Keratinocyte (primary cell): Measurements from ENCODE around the gene ZNF124. TPM values are rescaled to one million over a fixed set of nuclear protein-coding genes. Genes with fewer than 3 reads are reported as not detected.

Experiments
- DNase-seq: peaks from one replicate; pipeline ENCODE4 v3.0.0-alpha.2; 2011; ENCODE audit warnings: low read depth, missing footprints, low spot score
- FAIRE-seq: peaks from 2 replicates; lab custom pipeline; 2011; peaks lifted over from hg19 to GRCh38; lab: Jason Lieb, UNC
- H2AFZ ChIP-seq: 2 replicates; pipeline ENCODE4 v1.6.0; 2012; ENCODE audit warnings: low read length, control low read depth, inconsistent platforms; ENCODE audit not compliant: control insufficient read depth
- H3K27ac ChIP-seq: 2 replicates; pipeline ENCODE4 v1.5.1; 2011; ENCODE audit warnings: low read length; ENCODE audit not compliant: control insufficient read depth, insufficient read depth
- H3K27me3 ChIP-seq: 3 replicates; pipeline ENCODE4 v1.6.0; 2011; ENCODE audit warnings: low read length; ENCODE audit not compliant: control insufficient read depth, insufficient read depth; ENCODE audit errors: extremely low read depth
- H3K36me3 ChIP-seq, 2 experiments: 2 replicates in 1 of 2; 3 replicates in 1 of 2; pipeline ENCODE4 v1.5.1; 2011; ENCODE audit warnings: low read length in 2 of 2, mild to moderate bottlenecking in 1 of 2; ENCODE audit not compliant: control insufficient read depth in 2 of 2, insufficient read depth in 2 of 2; ENCODE audit errors: extremely low read depth in 1 of 2
- H3K4me1 ChIP-seq: 3 replicates; pipeline ENCODE4 v1.5.1; 2011; ENCODE audit warnings: low read length; ENCODE audit not compliant: control insufficient read depth, insufficient read depth; ENCODE audit errors: extremely low read depth
- H3K4me2 ChIP-seq: 3 replicates; pipeline ENCODE4 v1.6.0; 2011; ENCODE audit warnings: low read depth, low read length; ENCODE audit not compliant: control insufficient read depth, insufficient read depth; ENCODE audit errors: extremely low read depth
- H3K4me3 ChIP-seq, 3 experiments: fragments of 200-600 bp in 1 of 3; sonication (generic) in 1 of 3; 2 replicates in 2 of 3; 3 replicates in 1 of 3; pipeline ENCODE4 v1.5.1; 2011 to 2016; ENCODE audit warnings: low read length in 3 of 3, mild to moderate bottlenecking in 3 of 3, control low read depth in 2 of 3, inconsistent platforms in 1 of 3, low read depth in 1 of 3, mixed read lengths in 1 of 3, mixed run types in 1 of 3, moderate library complexity in 1 of 3; ENCODE audit not compliant: control insufficient read depth in 2 of 3, insufficient read depth in 2 of 3; ENCODE audit errors: extremely low read depth in 1 of 3
- H3K79me2 ChIP-seq: 2 replicates; pipeline ENCODE4 v1.6.0; 2012; ENCODE audit warnings: low read length; ENCODE audit not compliant: control insufficient read depth, insufficient read depth
- H3K9ac ChIP-seq: 3 replicates; pipeline ENCODE4 v1.6.0; 2011; ENCODE audit warnings: low read length; ENCODE audit not compliant: control insufficient read depth, insufficient read depth; ENCODE audit errors: extremely low read depth
- H3K9me1 ChIP-seq: 3 replicates; pipeline ENCODE4 v1.6.0; 2011; ENCODE audit warnings: low read length; ENCODE audit not compliant: control insufficient read depth, insufficient read depth; ENCODE audit errors: extremely low read depth
- H3K9me3 ChIP-seq: 2 replicates; pipeline ENCODE4 v1.5.1; 2012; ENCODE audit warnings: low read depth, low read length; ENCODE audit not compliant: control insufficient read depth
- H4K20me1 ChIP-seq: 3 replicates; pipeline ENCODE4 v1.6.0; 2011; ENCODE audit warnings: low read length; ENCODE audit not compliant: control insufficient read depth, insufficient read depth; ENCODE audit errors: extremely low read depth
- EZH2 ChIP-seq: IDR thresholded peaks from one replicate; pipeline ENCODE4 v1.6.1; 2012; ENCODE audit warnings: inconsistent platforms, mild to moderate bottlenecking, low read length, moderate library complexity
- dilution Hi-C: fragments of 300-500 bp; cut with MboI; formaldehyde crosslinking; loops from one replicate; pipeline ENCODE4 v1.7.0; 2020; ENCODE audit warnings: low sequenced_read_pairs; ENCODE audit not compliant: extremely low pct_ligation_motif_present
- polyA plus RNA-seq, 5 experiments: library from polyadenylated mRNA; depleted of rRNA in 3 of 5; stranded (reverse) in 3 of 5; stranded (forward) in 1 of 5; unstranded in 1 of 5; fragments of >200 nt; gene quantifications; 1 replicate in 1 of 5; 2 replicates in 3 of 5; 3 replicates in 1 of 5; pipeline versions ENCODE4 v1.2.1 to v1.2.3, GENCODE V29; 2011 to 2012; ENCODE audit warnings: missing spikeins in 2 of 5, low read depth in 1 of 5, low replicate concordance in 1 of 5
- TF ChIP-seq, protein P1 (sequence below), 3 experiments: IDR thresholded peaks in 1 of 3; conservative IDR thresholded peaks in 1 of 3; optimal IDR thresholded peaks in 1 of 3; 2 replicates in 2 of 3; 3 replicates in 1 of 3; pipeline versions ENCODE3 to v1.5.1; 2011; ENCODE audit warnings: low read length in 3 of 3, mild to moderate bottlenecking in 3 of 3, moderate library complexity in 2 of 3, control low read depth in 1 of 3, inconsistent platforms in 1 of 3; ENCODE audit not compliant: insufficient read depth in 2 of 3; ENCODE audit errors: extremely low read depth in 1 of 3

The ZNF124 gene
- polyA plus RNA-seq, 1 donor (not counting 4 experiments of a cell fraction or from before 2014, with no cell fraction given) = 4.1 TPM

- dilution Hi-C loops = no loop called here
- no peak for DNase-seq
- Histone ChIP-seq H3K4me3 (no peak overlapping the region), H3K4me1 (no peaks in the 10 kb centered on the region), H3K4me2 (no peak overlapping the region), H3K9ac (no peak overlapping the region), H4K20me1 (no peaks in the 10 kb centered on the region), H3K9me1 (no peaks in the 10 kb centered on the region), H3K36me3 (no peaks in the 10 kb centered on the region), H2AFZ (no peak overlapping the region), H3K9me3 (no peaks in the 10 kb centered on the region), H3K79me2 (no peaks in the 10 kb centered on the region), H3K27me3 (no peaks in the 10 kb centered on the region), H3K27ac (no peak overlapping the region)
- no peak for FAIRE-seq
- TF ChIP-seq EZH2 = no peak
- TF ChIP-seq, protein P1, sequence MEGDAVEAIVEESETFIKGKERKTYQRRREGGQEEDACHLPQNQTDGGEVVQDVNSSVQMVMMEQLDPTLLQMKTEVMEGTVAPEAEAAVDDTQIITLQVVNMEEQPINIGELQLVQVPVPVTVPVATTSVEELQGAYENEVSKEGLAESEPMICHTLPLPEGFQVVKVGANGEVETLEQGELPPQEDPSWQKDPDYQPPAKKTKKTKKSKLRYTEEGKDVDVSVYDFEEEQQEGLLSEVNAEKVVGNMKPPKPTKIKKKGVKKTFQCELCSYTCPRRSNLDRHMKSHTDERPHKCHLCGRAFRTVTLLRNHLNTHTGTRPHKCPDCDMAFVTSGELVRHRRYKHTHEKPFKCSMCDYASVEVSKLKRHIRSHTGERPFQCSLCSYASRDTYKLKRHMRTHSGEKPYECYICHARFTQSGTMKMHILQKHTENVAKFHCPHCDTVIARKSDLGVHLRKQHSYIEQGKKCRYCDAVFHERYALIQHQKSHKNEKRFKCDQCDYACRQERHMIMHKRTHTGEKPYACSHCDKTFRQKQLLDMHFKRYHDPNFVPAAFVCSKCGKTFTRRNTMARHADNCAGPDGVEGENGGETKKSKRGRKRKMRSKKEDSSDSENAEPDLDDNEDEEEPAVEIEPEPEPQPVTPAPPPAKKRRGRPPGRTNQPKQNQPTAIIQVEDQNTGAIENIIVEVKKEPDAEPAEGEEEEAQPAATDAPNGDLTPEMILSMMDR (optimal IDR thresholded peaks at IDR 0.05 in 1 of 3, IDR thresholded peaks at IDR 0.05 in 1 of 3, conservative IDR thresholded peaks at IDR 0.05 in 1 of 3; ENCODE audit: extremely low read depth in 1 of 3, insufficient read depth in 2 of 3, low read length in 3 of 3) = no peak
Measured at GRCh38 chr1:247177755-247178154, 5.9 kb upstream of the ZNF124 start.

- FAIRE-seq = no peak
- H3K9ac ChIP-seq = no peak overlapping the region
- H4K20me1 ChIP-seq = no peaks in the 10 kb centered on the region
- TF ChIP-seq EZH2 = no peak
- TF ChIP-seq, protein P1 (optimal IDR thresholded peaks at IDR 0.05 in 1 of 3, IDR thresholded peaks at IDR 0.05 in 1 of 3, conservative IDR thresholded peaks at IDR 0.05 in 1 of 3; ENCODE audit: extremely low read depth in 1 of 3, insufficient read depth in 2 of 3, low read length in 3 of 3) = no peak
- H3K9me1 ChIP-seq = no peaks in the 10 kb centered on the region
- H3K36me3 ChIP-seq = no peaks in the 10 kb centered on the region
- no peaks in the 10 kb centered on the region for H3K27me3 ChIP-seq
- H3K4me3 ChIP-seq = no peak overlapping the region
- no peak overlapping the region for H2AFZ ChIP-seq
- no peak overlapping the region for H3K4me2 ChIP-seq
- no peaks in the 10 kb centered on the region for H3K9me3 ChIP-seq
- no peak for DNase-seq
- no peak overlapping the region for H3K27ac ChIP-seq
- no peaks in the 10 kb centered on the region for H3K4me1 ChIP-seq
- no peaks in the 10 kb centered on the region for H3K79me2 ChIP-seq
- dilution Hi-C loops = no loop called here
Measured at GRCh38 chr1:247175458-247175857, 3.6 kb upstream of the ZNF124 start.
